Aorta (tissue), 5 donors: Measurements from ENCODE around the gene RFC1. TPM values are rescaled to one million over a fixed set of nuclear protein-coding genes. Genes with fewer than 3 reads are reported as not detected.
"Not testable (repeated sequence)": the region's sequence is repeated elsewhere in the genome, so short reads cannot be mapped to it uniquely, and the experiment has no call there.

Experiments used
- ATAC-seq: fragments of 200-7000 bp; cut with Tn5 transposase; one replicate; pipeline ENCODE4 v1.9.1; 2022; ENCODE audit warnings: moderate library complexity; ENCODE audit not compliant: low FRiP score
- DNase-seq, 2 donors: peaks; one replicate each; pipeline ENCODE4 v3.0.0-alpha.2; 2020
- H3K27ac ChIP-seq, 2 donors: one replicate each; pipeline ENCODE4 v1.5.1; 2013; ENCODE audit warnings: low read length in 2 of 2, mild to moderate bottlenecking in 2 of 2, moderate library complexity in 2 of 2, control low read depth in 1 of 2, inconsistent platforms in 1 of 2, low read depth in 1 of 2
- H3K27me3 ChIP-seq, 2 donors: one replicate each; pipeline ENCODE4 v1.6.1; 2013; ENCODE audit warnings: control low read depth in 1 of 2, low read length in 1 of 2, mild to moderate bottlenecking in 1 of 2, moderate library complexity in 1 of 2; ENCODE audit not compliant: insufficient read depth in 2 of 2, control insufficient read depth in 1 of 2
- H3K36me3 ChIP-seq, 2 donors: one replicate each; pipeline ENCODE4 v1.6.1; 2013; ENCODE audit warnings: control low read depth in 1 of 2, low read length in 1 of 2, mild to moderate bottlenecking in 1 of 2; ENCODE audit not compliant: insufficient read depth in 2 of 2, control insufficient read depth in 1 of 2
- H3K4me1 ChIP-seq, 2 donors: one replicate each; pipeline ENCODE4 v1.6.1; 2013; ENCODE audit warnings: low read length in 2 of 2, control low read depth in 1 of 2, mild to moderate bottlenecking in 1 of 2, moderate library complexity in 1 of 2; ENCODE audit not compliant: insufficient read depth in 2 of 2, control insufficient read depth in 1 of 2
- H3K4me3 ChIP-seq, 2 donors: one replicate each; pipeline ENCODE4 v1.5.1; 2013; ENCODE audit warnings: low read length in 2 of 2, control low read depth in 1 of 2, mild to moderate bottlenecking in 1 of 2
- H3K9me3 ChIP-seq: one replicate; pipeline ENCODE4 v1.6.1; 2013; ENCODE audit warnings: mild to moderate bottlenecking, low read length; ENCODE audit not compliant: control insufficient read depth
- WGBS, 2 donors: extraction: QIAGEN DNeasy Blood & Tissue Kit; methylation state at CpG; one replicate each; pipeline ENCODE4 v1.1.7; 2013; 5-methylcytosine and 5-hydroxymethylcytosine counted together
- intact Hi-C, 2 donors: fragments of 100-400 bp; cut with DNase I; formaldehyde crosslinking; loops; one replicate each; pipeline versions ENCODE4 v1.14.2 to v1.15.0; 2022
- polyA plus RNA-seq, 2 donors: library from polyadenylated mRNA; stranded (reverse); fragments of 200-250 nt; gene quantifications; one replicate each; pipeline ENCODE4 v1.2.3, GENCODE V29; 2013
- total RNA-seq, 2 donors: library from RNA; stranded (reverse); fragmentation: NEBNext Ultra II Directional; extraction: Animal tissue kit (Norgen Biotek cat#: 25700); gene quantifications; one replicate each; pipeline ENCODE4 v1.2.1, GENCODE V29; 2021
- donor health status: healthy with polysubstance abuse.
- donor health status: Bipolar disorder and iron deficiency.
- donor health status: DM: no; HTN: no; CAD: no.
- donor health status: DM: no; HTN: no; CAD: no.
- donor health status: DM: yes; HTN: yes; CAD: no.

Gene RFC1
- total and polyA plus RNA-seq, 4 donors: 13.0 to 58.3 (median 25.2) TPM

DNA sequence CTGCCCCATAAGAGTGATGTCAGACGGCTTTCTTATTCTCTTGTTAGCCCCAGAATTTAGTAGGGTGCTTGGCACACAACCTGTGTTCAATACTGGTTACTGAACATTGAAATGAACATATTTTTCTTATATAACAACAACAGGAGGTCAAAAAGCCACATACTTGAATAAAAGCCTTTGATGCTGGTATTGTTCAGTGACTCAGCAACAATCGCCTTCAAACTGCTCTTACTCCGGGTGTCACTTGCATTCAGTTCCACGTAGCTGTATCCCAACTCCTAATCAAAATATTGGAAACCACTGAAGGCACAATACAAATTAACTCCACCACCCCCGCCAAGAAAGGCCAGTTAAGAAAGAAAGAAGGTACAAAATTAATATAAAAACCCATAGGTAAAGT lies 61.5 kb downstream of the RFC1 start:
- ATAC-seq: no peak
- Histone ChIP-seq H3K27me3 (no peaks in the 10 kb centered on the region), H3K4me3 (no peak overlapping the region), H3K4me1 (no peaks in the 10 kb centered on the region), H3K27ac (no peak overlapping the region), H3K9me3 (no peaks in the 10 kb centered on the region), H3K36me3 (peaks cover 2 to 5% of the 10 kb centered on the region in 2 donors)
- DNase-seq: no peak
- intact Hi-C loops: no loop called here
- 87 to 92% methylated on average over 5 of the region's 5 CpGs for WGBS, 2 donors

GRCh38 chr4:39303871-39304270 lies 62.3 kb downstream of the RFC1 start:
- Histone ChIP-seq H3K9me3 (no peaks in the 10 kb centered on the region), H3K27me3 (no peaks in the 10 kb centered on the region), H3K4me1 (no peaks in the 10 kb centered on the region), H3K4me3 (no peak overlapping the region), H3K36me3 (peaks cover 2 to 5% of the 10 kb centered on the region in 2 donors), H3K27ac (no peak overlapping the region)
- no peak for ATAC-seq
- DNase-seq: no peak
- intact Hi-C loops: no loop called here
- 74 to 81% methylated on average over 3 of the region's 3 CpGs for WGBS, 2 donors

- Histone ChIP-seq H3K27me3 (no peaks in the 10 kb centered on the region), H3K27ac (no peak overlapping the region), H3K9me3 (no peaks in the 10 kb centered on the region), H3K36me3 (peaks cover 4 to 5% of the 10 kb centered on the region in 2 donors), H3K4me1 (no peaks in the 10 kb centered on the region), H3K4me3 (no peak overlapping the region)
- 98 to 100% methylated on average over 1 of the region's 1 CpG for WGBS, 2 donors
- DNase-seq: no peak
- no peak for ATAC-seq
- intact Hi-C loops: no loop called here
Observed at GRCh38 chr4:39302901-39303300, 63.3 kb downstream of the RFC1 start.

- intact Hi-C loops: no loop called here
- no peaks in the 10 kb centered on the region for H3K9me3 ChIP-seq
- no peaks in the 10 kb centered on the region for H3K4me1 ChIP-seq
- H3K27ac ChIP-seq: no peak overlapping the region
- peaks cover 7 to 8% of the 10 kb centered on the region in 2 donors for H3K36me3 ChIP-seq
- no peak overlapping the region for H3K4me3 ChIP-seq
- H3K27me3 ChIP-seq: no peaks in the 10 kb centered on the region
- WGBS, 2 donors: 96 to 98% methylated on average over 8 of the region's 8 CpGs
- DNase-seq (no peak), ATAC-seq (no peak)
Observed at GRCh38 chr4:39295784-39296183, 70.4 kb downstream of the RFC1 start.

DNA sequence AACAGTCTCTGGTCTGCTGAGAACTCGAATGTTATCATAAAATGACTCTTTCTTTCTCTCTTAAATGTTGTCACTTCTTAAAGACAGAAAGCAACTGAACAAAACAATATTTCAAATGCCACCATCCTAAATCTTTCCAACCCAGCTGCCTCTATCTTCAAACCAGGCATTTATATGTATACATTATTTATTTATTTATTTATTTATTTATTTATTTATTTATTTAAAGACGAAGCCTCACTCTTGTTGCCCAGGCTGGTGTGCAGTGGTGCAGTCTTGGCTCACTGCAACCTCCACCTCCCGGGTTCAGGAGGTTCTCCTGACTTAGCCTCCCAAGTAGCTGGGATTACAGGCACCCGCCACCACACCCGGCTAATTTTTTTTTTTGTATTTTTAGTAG lies 73.7 kb downstream of the RFC1 start:
- not testable (repeated sequence) for H3K9me3 ChIP-seq

DNA sequence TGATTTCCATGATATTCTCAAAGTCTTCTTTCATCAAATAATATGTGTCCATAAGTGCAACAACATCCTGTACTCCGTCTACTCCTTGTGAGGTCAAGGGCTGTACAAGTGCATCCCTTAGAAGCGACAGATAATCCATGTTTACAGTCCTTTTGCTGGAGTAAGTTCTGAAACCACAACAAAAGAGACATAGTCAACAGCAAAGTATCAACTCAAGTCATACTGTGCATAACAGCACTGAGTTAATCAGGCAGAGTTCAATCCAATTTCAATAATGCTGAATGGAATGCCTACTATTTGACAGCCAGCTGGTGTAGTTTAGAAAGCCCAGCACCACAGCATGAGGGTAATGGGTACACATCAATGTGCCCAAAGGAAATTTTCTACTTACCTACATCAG lies 74.5 kb downstream of the RFC1 start:
- WGBS, 2 donors: 97 to 98% methylated on average over 2 of the region's 2 CpGs
- Histone ChIP-seq H3K27ac (no peak overlapping the region), H3K9me3 (no peaks in the 10 kb centered on the region), H3K4me1 (no peaks in the 10 kb centered on the region), H3K4me3 (no peak overlapping the region), H3K36me3 (peaks cover 7 to 12% of the 10 kb centered on the region in 2 donors), H3K27me3 (no peaks in the 10 kb centered on the region)
- intact Hi-C loops: no loop called here
- ATAC-seq (no peak), DNase-seq (no peak)

More for the DNA sequence above, 73.7 kb downstream of the RFC1 start:
- H3K4me3 ChIP-seq, H3K27ac ChIP-seq, ATAC-seq, H3K4me1 ChIP-seq, DNase-seq, intact Hi-C loops, H3K27me3 ChIP-seq, H3K36me3 ChIP-seq: not testable (repeated sequence)
- WGBS, 2 donors: 96 to 98% methylated on average over 5 of the region's 5 CpGs

DNA sequence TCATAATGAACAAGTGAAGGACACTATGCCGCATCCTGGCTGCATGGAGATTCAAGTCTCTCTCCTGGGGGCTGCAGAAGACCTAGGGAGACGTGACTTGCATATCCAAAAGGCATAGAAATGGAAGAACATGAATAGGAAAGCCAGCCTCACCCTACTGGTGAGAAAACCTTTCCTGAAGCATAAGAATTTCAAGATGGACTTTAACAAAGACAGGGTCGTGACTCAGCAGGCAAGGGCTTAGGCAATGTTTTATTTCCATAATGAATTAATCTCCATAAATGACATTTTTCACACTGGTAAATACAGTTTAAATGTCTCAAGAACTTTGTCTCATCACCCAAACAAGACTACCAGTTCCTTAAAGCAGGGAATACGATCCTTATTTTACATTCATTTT lies 78.9 kb downstream of the RFC1 start:
- peaks cover 3 to 13% of the 10 kb centered on the region in 2 donors for H3K36me3 ChIP-seq

GRCh38 chr4:39286263-39286662 lies 79.9 kb downstream of the RFC1 start:
- no peak for ATAC-seq
- Histone ChIP-seq H3K27ac (no peak overlapping the region), H3K27me3 (no peaks in the 10 kb centered on the region), H3K4me3 (no peak overlapping the region), H3K9me3 (no peaks in the 10 kb centered on the region), H3K4me1 (peaks cover 0 to 1% of the 10 kb centered on the region in 2 donors), H3K36me3 (peaks cover 0 to 11% of the 10 kb centered on the region in 2 donors)
- intact Hi-C loops: no loop called here
- DNase-seq: no peak
- 93 to 94% methylated on average over 2 of the region's 2 CpGs for WGBS, 2 donors

More for the DNA sequence above, 78.9 kb downstream of the RFC1 start:
- H3K4me3 ChIP-seq: no peak overlapping the region
- intact Hi-C loops: no loop called here
- H3K27ac ChIP-seq: no peak overlapping the region
- H3K9me3 ChIP-seq: no peaks in the 10 kb centered on the region
- WGBS, 2 donors: 94 to 95% methylated on average over 4 of the region's 4 CpGs
- no peak for DNase-seq
- peaks cover 0 to 1% of the 10 kb centered on the region in 2 donors for H3K4me1 ChIP-seq
- H3K27me3 ChIP-seq: no peaks in the 10 kb centered on the region
- ATAC-seq: no peak

DNA sequence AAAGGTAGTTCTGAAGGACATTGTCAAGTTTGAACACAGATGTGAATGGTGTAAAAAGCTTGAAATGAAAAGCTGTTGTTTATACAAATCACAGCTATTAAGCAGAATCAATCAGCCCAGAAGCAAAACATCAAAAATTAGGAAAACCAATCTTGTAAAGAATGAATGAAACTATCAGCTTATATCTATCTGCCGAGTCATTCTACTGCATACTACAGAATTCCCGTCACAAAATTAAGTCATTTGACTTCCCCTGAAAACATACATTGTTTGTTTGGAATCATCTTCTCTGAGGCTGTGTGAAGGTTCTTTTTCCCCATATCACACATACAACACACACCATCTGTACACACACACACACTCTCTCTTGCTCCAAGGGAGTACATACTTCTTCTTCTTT lies 80.3 kb downstream of the RFC1 start:
- WGBS, 2 donors: 85 to 89% methylated on average over 2 of the region's 2 CpGs
- ATAC-seq: no peak
- no peak overlapping the region for H3K4me3 ChIP-seq
- H3K36me3 ChIP-seq: peaks cover 0 to 11% of the 10 kb centered on the region in 2 donors
- H3K4me1 ChIP-seq: peaks cover 0 to 1% of the 10 kb centered on the region in 2 donors
- DNase-seq: no peak
- H3K27ac ChIP-seq: no peak overlapping the region
- intact Hi-C loops: no loop called here
- H3K27me3 ChIP-seq: no peaks in the 10 kb centered on the region
- no peaks in the 10 kb centered on the region for H3K9me3 ChIP-seq
